Epithelial cell of esophagus (primary cell): ENCODE data around the gene MR1.

ENCODE experiments used
- DNase-seq: peaks from one replicate; pipeline ENCODE4 v3.0.0; 2010; ENCODE audit warnings: low read depth
- H3K4me3 ChIP-seq: 2 replicates; pipeline ENCODE4 v1.5.1; 2011; ENCODE audit warnings: mild to moderate bottlenecking, low read length, control low read depth
- TF ChIP-seq, protein P1 (sequence below): IDR thresholded peaks from 2 replicates; pipeline ENCODE4 v1.5.1; 2011; ENCODE audit warnings: low read depth, mild to moderate bottlenecking, low read length, control low read depth, inconsistent platforms; ENCODE audit not compliant: insufficient read depth; ENCODE audit errors: missing control alignments

Gene MR1

DNA sequence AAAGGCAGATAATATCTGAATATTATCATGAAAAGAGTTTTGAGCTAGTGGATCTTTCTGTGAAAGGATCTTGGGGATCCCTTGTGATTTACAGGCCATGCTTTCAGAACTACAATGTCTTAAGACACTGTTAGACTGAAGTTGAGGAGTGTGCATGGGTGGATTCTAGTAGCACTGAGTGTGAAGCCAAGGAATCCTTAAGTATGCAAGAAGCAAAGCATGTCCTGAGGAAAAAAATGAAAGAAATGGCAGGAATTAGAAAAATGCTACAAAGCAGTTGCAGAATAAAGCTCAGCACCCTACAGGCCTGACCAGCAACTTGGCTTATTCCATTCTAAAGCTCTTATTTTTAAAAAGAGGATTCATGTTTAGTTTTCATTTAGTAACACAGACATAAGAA is 23.0 kb upstream of the MR1 start:
- no peak overlapping the region for H3K4me3 ChIP-seq
- no peak for DNase-seq
- TF ChIP-seq, protein P1, sequence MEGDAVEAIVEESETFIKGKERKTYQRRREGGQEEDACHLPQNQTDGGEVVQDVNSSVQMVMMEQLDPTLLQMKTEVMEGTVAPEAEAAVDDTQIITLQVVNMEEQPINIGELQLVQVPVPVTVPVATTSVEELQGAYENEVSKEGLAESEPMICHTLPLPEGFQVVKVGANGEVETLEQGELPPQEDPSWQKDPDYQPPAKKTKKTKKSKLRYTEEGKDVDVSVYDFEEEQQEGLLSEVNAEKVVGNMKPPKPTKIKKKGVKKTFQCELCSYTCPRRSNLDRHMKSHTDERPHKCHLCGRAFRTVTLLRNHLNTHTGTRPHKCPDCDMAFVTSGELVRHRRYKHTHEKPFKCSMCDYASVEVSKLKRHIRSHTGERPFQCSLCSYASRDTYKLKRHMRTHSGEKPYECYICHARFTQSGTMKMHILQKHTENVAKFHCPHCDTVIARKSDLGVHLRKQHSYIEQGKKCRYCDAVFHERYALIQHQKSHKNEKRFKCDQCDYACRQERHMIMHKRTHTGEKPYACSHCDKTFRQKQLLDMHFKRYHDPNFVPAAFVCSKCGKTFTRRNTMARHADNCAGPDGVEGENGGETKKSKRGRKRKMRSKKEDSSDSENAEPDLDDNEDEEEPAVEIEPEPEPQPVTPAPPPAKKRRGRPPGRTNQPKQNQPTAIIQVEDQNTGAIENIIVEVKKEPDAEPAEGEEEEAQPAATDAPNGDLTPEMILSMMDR, result no peak

DNA sequence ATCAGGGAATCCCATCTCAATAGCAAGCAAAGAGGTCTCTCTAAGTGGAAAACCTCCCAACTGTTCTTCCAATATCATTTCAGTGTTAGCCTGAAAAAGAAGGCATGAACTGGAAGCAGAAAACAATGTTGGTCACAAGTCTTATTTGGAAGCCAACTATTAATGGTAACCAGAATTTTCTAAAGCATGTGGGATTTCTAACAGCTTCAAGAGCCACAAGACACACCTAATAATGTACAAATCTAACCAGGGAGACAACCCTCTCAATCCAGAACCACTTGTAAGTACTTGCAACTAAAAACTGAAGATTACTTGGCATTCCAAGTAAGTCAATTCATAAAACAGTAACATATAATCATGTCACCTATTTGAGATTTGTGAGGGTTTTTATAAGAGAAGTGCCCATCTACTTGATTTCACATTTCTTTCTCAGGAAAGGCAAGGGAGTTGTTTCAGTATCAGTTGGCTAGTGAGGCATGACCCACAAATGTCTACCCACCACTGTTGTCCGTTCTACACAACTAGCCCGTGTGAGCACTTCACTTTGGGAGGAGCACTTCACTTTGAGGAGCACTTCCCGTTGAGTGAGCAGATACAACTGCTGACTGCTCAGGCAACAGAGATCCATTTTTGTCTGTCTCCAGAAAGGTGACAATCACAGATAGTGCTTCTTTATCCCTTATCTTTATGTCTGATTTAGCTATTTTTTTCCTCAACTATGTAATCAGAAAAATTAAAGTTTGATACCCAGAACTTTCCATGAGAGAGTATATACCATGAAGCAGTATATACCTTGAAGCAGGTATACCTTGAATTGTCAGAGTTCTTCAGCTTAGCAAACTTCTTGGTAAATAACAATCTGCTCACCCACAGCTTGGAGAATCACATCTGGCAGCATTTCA is 22.2 kb upstream of the MR1 start:
- TF ChIP-seq, protein P1, result no peak
- no peak for DNase-seq
- H3K4me3 ChIP-seq, result no peak overlapping the region

DNA sequence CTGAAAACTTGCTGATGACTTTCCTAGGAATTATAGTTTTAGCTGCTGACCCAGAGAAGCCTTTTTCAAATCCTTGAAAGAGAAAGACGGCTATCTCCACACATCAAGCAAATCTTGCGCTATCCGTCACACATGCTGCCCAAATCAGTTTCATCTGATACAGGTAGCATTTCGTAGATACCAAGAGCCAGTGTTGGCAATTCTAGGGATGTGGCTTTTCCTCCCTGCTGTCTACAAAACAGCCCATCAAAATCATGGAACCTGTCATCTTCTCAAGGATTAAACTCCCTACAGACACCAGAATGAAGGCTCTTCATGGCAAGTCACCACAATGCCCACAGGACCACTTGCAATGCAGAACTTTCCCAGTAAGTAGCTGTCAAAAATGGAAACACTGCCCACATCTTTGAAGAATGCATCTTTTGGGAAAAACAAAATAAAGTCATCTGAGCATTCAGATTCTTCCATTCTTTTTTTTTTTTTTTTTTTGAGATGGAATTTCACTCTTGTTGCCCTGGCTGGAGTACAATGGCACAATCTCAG is 21.5 kb upstream of the MR1 start:
- H3K4me3 ChIP-seq, result no peak overlapping the region
- DNase-seq, result no peak
- TF ChIP-seq, protein P1, result no peak

DNA sequence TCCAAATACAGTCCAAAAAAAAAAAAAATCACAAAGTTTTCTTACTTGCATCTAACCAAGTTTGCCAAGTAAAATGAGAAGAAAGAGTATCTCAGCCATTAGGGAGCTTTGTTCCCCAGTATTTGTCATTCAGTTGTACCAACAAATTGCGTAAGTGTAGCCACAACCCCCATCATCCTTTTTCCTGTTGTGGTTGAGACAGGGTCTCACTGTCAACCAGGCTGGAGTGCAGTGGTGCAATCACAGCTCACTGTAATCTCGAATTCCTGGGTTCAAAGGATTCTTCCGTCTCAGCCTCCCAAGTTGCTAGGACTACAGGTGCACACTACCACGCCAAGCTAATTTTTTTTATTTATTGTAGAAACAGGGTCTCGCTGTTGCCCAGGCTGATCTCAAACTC is 20.6 kb upstream of the MR1 start:
- H3K4me3 ChIP-seq, result no peak overlapping the region
- TF ChIP-seq, protein P1, result no peak
- DNase-seq, result peak; percentile 14

DNA sequence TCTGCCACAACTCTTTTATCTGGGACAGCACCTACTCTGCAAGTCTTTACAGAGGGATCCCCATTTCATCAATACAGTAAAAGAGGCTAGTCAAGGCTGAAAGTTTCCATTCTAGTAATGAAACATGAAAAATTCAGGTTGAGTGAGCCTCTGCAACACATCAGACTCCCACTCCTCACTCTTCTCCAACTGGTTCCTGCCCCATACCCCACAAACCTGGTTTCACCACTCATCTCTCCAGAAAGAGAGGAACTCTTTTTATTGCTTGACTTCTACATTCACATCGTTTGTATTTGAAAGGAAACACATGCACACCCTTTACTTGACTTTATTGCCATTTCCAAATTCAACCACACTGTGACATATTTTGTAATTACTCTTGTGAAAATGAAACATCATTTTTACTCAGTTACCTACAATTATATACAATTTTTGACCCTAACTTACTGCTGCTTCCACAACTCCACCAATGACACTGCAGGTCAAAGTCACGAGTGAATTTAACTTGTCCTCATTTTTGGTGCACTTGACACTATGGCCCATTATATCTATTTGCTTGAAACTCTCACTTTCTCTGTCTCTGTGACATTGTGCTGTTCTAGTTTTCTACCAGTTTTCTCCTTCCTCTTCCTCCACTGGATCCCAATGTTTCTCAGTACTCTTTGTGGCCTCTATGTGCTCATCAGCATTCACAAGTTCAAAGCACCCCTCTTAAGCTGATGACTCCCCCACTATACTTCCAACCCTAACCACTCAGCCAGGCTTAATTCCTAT is 19.1 kb upstream of the MR1 start:
- H3K4me3 ChIP-seq, result no peak overlapping the region
- TF ChIP-seq, protein P1, result no peak
- no peak for DNase-seq

DNA sequence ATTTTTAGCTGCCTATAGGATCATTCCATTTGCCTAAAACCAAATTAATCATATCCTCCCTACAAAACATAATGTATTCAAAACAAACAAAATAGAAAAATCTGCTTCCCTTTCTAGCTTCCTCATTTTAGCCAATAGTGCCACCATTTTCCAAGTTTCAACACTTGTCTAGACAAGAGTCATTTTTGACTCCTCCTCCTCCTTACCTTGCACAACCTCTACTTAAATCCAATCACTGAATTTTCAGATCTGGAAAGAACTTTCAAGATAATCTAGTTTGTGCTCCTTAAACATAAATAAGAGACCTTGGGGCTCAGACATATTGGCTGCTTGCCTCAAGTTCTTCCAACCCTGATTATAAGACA is 18.6 kb upstream of the MR1 start:
- DNase-seq, result peak; percentile 71
- no peak overlapping the region for H3K4me3 ChIP-seq
- TF ChIP-seq, protein P1, result no peak
